T47D (cell line): ENCODE measurements around the gene HCN2.
"Not testable (repeated sequence)": the region's sequence is repeated elsewhere in the genome, so short reads cannot be mapped to it uniquely, and the experiment has no call there.

Source experiments
- DNase-seq, 2 experiments: peaks; one replicate each; pipeline versions ENCODE4 v3.0.0 to v3.0.0-alpha.2; 2011 to 2012; ENCODE audit warnings: low read depth in 1 of 2, low spot score in 1 of 2
- JUND ChIP-seq: IDR thresholded peaks from 2 replicates; pipeline ENCODE4 v1.6.1; 2012; ENCODE audit warnings: low read depth
- in situ Hi-C: cut with HindIII; loops from 2 replicates; pipeline ENCODE4 v1.10.0; 2016; ENCODE audit warnings: low sequenced_read_pairs, low pct_unique_long_range_greater_than_20kb

The HCN2 gene

GRCh38 chr19:583198-583967 lies 6.3 kb upstream of the HCN2 start:
- TF ChIP-seq JUND = no peak
- DNase-seq = no peak
- in situ Hi-C loops = no loop called here

- DNase-seq = no peak
- TF ChIP-seq JUND = no peak
- in situ Hi-C loops = no loop called here
Measured at GRCh38 chr19:583968-584239, 5.8 kb upstream of the HCN2 start.

GRCh38 chr19:584240-585001 lies 5.3 kb upstream of the HCN2 start:
- in situ Hi-C loops = no loop called here
- no peak for TF ChIP-seq JUND
- peak in 1 of 2 experiments; percentile 40 for DNase-seq

GRCh38 chr19:585146-585545 lies 4.5 kb upstream of the HCN2 start:
- in situ Hi-C loops, DNase-seq: not testable (repeated sequence)

GRCh38 chr19:585551-586110 lies 4.0 kb upstream of the HCN2 start:
- in situ Hi-C loops = no loop called here
- TF ChIP-seq JUND = no peak
- DNase-seq = no peak

- no peak for TF ChIP-seq JUND
- in situ Hi-C loops = no loop called here
- peak; percentile 61 to 86 for DNase-seq
Measured at GRCh38 chr19:588093-588740, 1.5 kb upstream of the HCN2 start.

- peak in 1 of 2 experiments; percentile 42 for DNase-seq
- in situ Hi-C loops = no loop called here
- TF ChIP-seq JUND = no peak
Measured at GRCh38 chr19:588741-589692, 664 bp upstream of the HCN2 start.

- TF ChIP-seq JUND = no peak
- in situ Hi-C loops = no loop called here
- DNase-seq = no peak
Measured at GRCh38 chr19:590396-590745, 690 bp downstream of the HCN2 start.

- in situ Hi-C loops = no loop called here
- DNase-seq = no peak
- no peak for TF ChIP-seq JUND
Measured at GRCh38 chr19:590750-591098, 1.0 kb downstream of the HCN2 start.

- TF ChIP-seq JUND = no peak
- no peak for DNase-seq
- in situ Hi-C loops = no loop called here
Measured at GRCh38 chr19:591099-591958, 1.6 kb downstream of the HCN2 start.

- in situ Hi-C loops = no loop called here
- no peak for TF ChIP-seq JUND
- no peak for DNase-seq
Measured at GRCh38 chr19:592101-592500, 2.4 kb downstream of the HCN2 start.
